H1 (cell line): ENCODE results near the gene MCF2L2. TPM values are rescaled to one million over a fixed set of nuclear protein-coding genes. Genes with fewer than 3 reads are reported as not detected.

Experiments used
- CTCF ChIA-PET: fragments of 300-600 bp; sonication (Branson Sonifier 250); formaldehyde crosslinking; loops from one replicate; lab custom pipeline; 2021; ENCODE audit not compliant: partially characterized antibody; lab: Charles Lee
- POLR2A ChIA-PET: fragments of 300-600 bp; sonication (Branson Sonifier 250); formaldehyde crosslinking; loops from one replicate; lab custom pipeline; 2021; ENCODE audit warnings: inconsistent platforms; ENCODE audit not compliant: partially characterized antibody; lab: Charles Lee
- DNase-seq, 2 experiments: peaks; one replicate each; pipeline versions ENCODE4 v3.0.0 to v3.0.0-alpha.2; 2010 to 2022; ENCODE audit warnings: low spot score in 2 of 2, low read depth in 1 of 2, mixed read lengths in 1 of 2
- FAIRE-seq: peaks from 2 replicates; lab custom pipeline; 2011; peaks lifted over from hg19 to GRCh38; lab: Jason Lieb, UNC
- H2AFZ ChIP-seq: 2 replicates; pipeline ENCODE4 v1.8.1; 2012; ENCODE audit warnings: low read length, inconsistent platforms
- H2AK5ac ChIP-seq: 2 replicates; pipeline ENCODE4 v1.6.1; 2013; ENCODE audit warnings: low read depth, low read length
- H2BK120ac ChIP-seq: replicated peaks from 2 replicates; pipeline ENCODE3; 2013; ENCODE audit warnings: low read depth, low read length, inconsistent platforms
- H2BK12ac ChIP-seq: 2 replicates; pipeline ENCODE4 v1.6.1; 2013; ENCODE audit warnings: low read depth, low read length
- H2BK15ac ChIP-seq: 2 replicates; pipeline ENCODE4 v1.6.1; 2013; ENCODE audit warnings: low read length
- H2BK20ac ChIP-seq: 2 replicates; pipeline ENCODE4 v1.6.1; 2013; ENCODE audit warnings: low read length
- H2BK5ac ChIP-seq: 2 replicates; pipeline ENCODE4 v1.6.1; 2013; ENCODE audit warnings: low read depth, low read length
- H3K14ac ChIP-seq: 2 replicates; pipeline ENCODE4 v1.6.1; 2013; ENCODE audit warnings: inconsistent platforms; ENCODE audit not compliant: insufficient read length
- H3K18ac ChIP-seq: 2 replicates; pipeline ENCODE4 v1.6.1; 2013; ENCODE audit warnings: low read length; ENCODE audit errors: extremely low read depth
- H3K23ac ChIP-seq: 2 replicates; pipeline ENCODE4 v1.6.1; 2013; ENCODE audit warnings: inconsistent platforms; ENCODE audit not compliant: insufficient read length
- H3K23me2 ChIP-seq: 2 replicates; pipeline ENCODE4 v1.6.1; 2013; ENCODE audit warnings: low read depth, low read length
- H3K27ac ChIP-seq: 2 replicates; pipeline ENCODE4 v1.6.1; 2011; ENCODE audit warnings: low read depth, low read length, inconsistent platforms
- H3K27me3 ChIP-seq, 4 experiments: replicated peaks in 1 of 4; 1 replicate in 1 of 4; 2 replicates in 3 of 4; pipeline versions ENCODE4 v1.6.1 to v1.8.1; 2011 to 2013; ENCODE audit warnings: low read length in 3 of 4, mild to moderate bottlenecking in 3 of 4, inconsistent platforms in 2 of 4, mixed read lengths in 2 of 4, moderate library complexity in 1 of 4; ENCODE audit not compliant: control insufficient read depth in 3 of 4, insufficient read depth in 3 of 4; ENCODE audit errors: extremely low read depth in 1 of 4
- H3K36me3 ChIP-seq, 4 experiments: 2 replicates each; pipeline versions ENCODE4 v1.6.1 to v1.8.1; 2011 to 2013; ENCODE audit warnings: mild to moderate bottlenecking in 4 of 4, low read length in 3 of 4, moderate library complexity in 2 of 4, control low read depth in 1 of 4, inconsistent platforms in 1 of 4; ENCODE audit not compliant: insufficient read depth in 4 of 4, control insufficient read depth in 2 of 4
- H3K4ac ChIP-seq: replicated peaks from 2 replicates; pipeline ENCODE3; 2013; ENCODE audit warnings: low read length, low read depth, mixed read lengths, inconsistent platforms; ENCODE audit not compliant: insufficient read length
- H3K4me1 ChIP-seq, 4 experiments: replicated peaks in 1 of 4; 1 replicate in 1 of 4; 2 replicates in 3 of 4; pipeline versions ENCODE4 v1.6.1 to v1.8.1; 2011 to 2013; ENCODE audit warnings: low read length in 3 of 4, inconsistent platforms in 2 of 4, mixed read lengths in 1 of 4; ENCODE audit not compliant: insufficient read depth in 4 of 4, control insufficient read depth in 3 of 4
- H3K4me2 ChIP-seq, 2 experiments: 2 replicates each; pipeline versions ENCODE4 v1.6.1 to v1.8.1; 2011 to 2013; ENCODE audit warnings: low read depth in 2 of 2, low read length in 2 of 2, control low read depth in 1 of 2, inconsistent platforms in 1 of 2, mild to moderate bottlenecking in 1 of 2; ENCODE audit not compliant: insufficient read depth in 1 of 2
- H3K4me3 ChIP-seq, 4 experiments: fragments of 200-600, 300-600 bp in 1 of 4; sonication (generic), shearing (Covaris generic), sonication (Bioruptor Twin) in 1 of 4; 2 replicates each; pipeline versions ENCODE4 v1.5.1 to v1.8.1; 2011 to 2016; ENCODE audit warnings: low read length in 4 of 4, low read depth in 3 of 4, control low read depth in 2 of 4, inconsistent platforms in 2 of 4, mild to moderate bottlenecking in 2 of 4, mixed read lengths in 1 of 4, moderate library complexity in 1 of 4; ENCODE audit not compliant: insufficient read depth in 2 of 4; ENCODE audit errors: extremely low read depth in 1 of 4
- H3K56ac ChIP-seq: replicated peaks from 2 replicates; pipeline ENCODE3; 2013; ENCODE audit warnings: low read depth, mild to moderate bottlenecking, mixed read lengths, low read length, inconsistent platforms; ENCODE audit not compliant: insufficient read length
- H3K79me1 ChIP-seq: 2 replicates; pipeline ENCODE4 v1.6.1; 2013; ENCODE audit warnings: low read depth, low read length, control low read depth
- H3K79me2 ChIP-seq, 2 experiments: 2 replicates each; pipeline versions ENCODE4 v1.6.1 to v1.8.1; 2012 to 2013; ENCODE audit warnings: low read length in 2 of 2, mild to moderate bottlenecking in 2 of 2, inconsistent platforms in 1 of 2; ENCODE audit not compliant: insufficient read depth in 2 of 2, control insufficient read depth in 1 of 2
- H3K9ac ChIP-seq, 4 experiments: replicated peaks in 1 of 4; 1 replicate in 1 of 4; 2 replicates in 3 of 4; pipeline versions ENCODE4 v1.6.1 to v1.8.1; 2011 to 2013; ENCODE audit warnings: low read depth in 3 of 4, low read length in 3 of 4, control low read depth in 2 of 4, mild to moderate bottlenecking in 2 of 4, moderate library complexity in 2 of 4, inconsistent platforms in 1 of 4; ENCODE audit errors: extremely low read depth in 1 of 4
- H3K9me3 ChIP-seq, 2 experiments: 2 replicates each; pipeline versions ENCODE4 v1.6.1 to v1.8.1; 2012 to 2013; ENCODE audit warnings: mild to moderate bottlenecking in 2 of 2, moderate library complexity in 2 of 2, control low read depth in 1 of 2, inconsistent platforms in 1 of 2, low read depth in 1 of 2, low read length in 1 of 2, mixed read lengths in 1 of 2; ENCODE audit not compliant: insufficient read depth in 2 of 2
- H4K20me1 ChIP-seq, 2 experiments: replicated peaks in 1 of 2; 2 replicates each; pipeline versions ENCODE3 to v1.8.1; 2011 to 2013; ENCODE audit warnings: inconsistent platforms in 2 of 2, low read length in 2 of 2, mild to moderate bottlenecking in 1 of 2; ENCODE audit not compliant: insufficient read depth in 2 of 2, control insufficient read depth in 1 of 2
- H4K5ac ChIP-seq: 2 replicates; pipeline ENCODE4 v1.6.1; 2013; ENCODE audit warnings: low read length, low read depth, mixed read lengths, inconsistent platforms; ENCODE audit not compliant: insufficient read length
- H4K8ac ChIP-seq: 2 replicates; pipeline ENCODE4 v1.8.0; 2013; ENCODE audit warnings: mild to moderate bottlenecking, moderate library complexity, low read length, inconsistent platforms; ENCODE audit not compliant: insufficient read depth; ENCODE audit errors: extremely low read depth
- H4K91ac ChIP-seq: replicated peaks from 2 replicates; pipeline ENCODE3; 2013; ENCODE audit warnings: low read length, mixed read lengths, inconsistent platforms; ENCODE audit not compliant: insufficient read length
- CHD1 ChIP-seq: IDR thresholded peaks from 2 replicates; pipeline ENCODE4 v1.6.1; 2012; ENCODE audit warnings: low read depth, low read length, improper control_type of control experiment
- TCF12 ChIP-seq: IDR thresholded peaks from 2 replicates; pipeline ENCODE4 v1.6.1; 2011; ENCODE audit warnings: low read depth, mild to moderate bottlenecking, low read length
- polyA plus RNA-seq, 7 experiments: library from polyadenylated mRNA; depleted of rRNA in 3 of 7; stranded (reverse) in 5 of 7; unstranded in 2 of 7; fragments of >200 nt in 5 of 7; fragments of 200-250 nt in 2 of 7; gene quantifications; 1 replicate in 5 of 7; 2 replicates in 1 of 7; 4 replicates in 1 of 7; pipeline versions ENCODE4 v1.2.1 to v1.2.3, GENCODE V29; 2011 to 2013; ENCODE audit warnings: missing spikeins in 2 of 7, mixed read lengths in 2 of 7
- total RNA-seq: library from RNA; stranded (reverse); fragmentation: NEBNext Ultra II Directional; extraction: Animal tissue kit (Norgen Biotek cat#: 25700); gene quantifications from 2 replicates; pipeline ENCODE4 v1.2.1, GENCODE V29; 2021

The MCF2L2 gene
- total and polyA plus RNA-seq, 2 of the 8 experiments (the other 6 are each of a cell fraction or from before 2014, with no cell fraction given) = 4.1 to 13.7 TPM

- Histone ChIP-seq H2BK120ac (no peak overlapping the region), H2BK12ac (no peak overlapping the region), H4K20me1 (no peaks in the 10 kb centered on the region), H2BK5ac (no peak overlapping the region), H2AK5ac (no peak overlapping the region), H2AFZ (no peak overlapping the region), H3K4me2 (no peak overlapping the region), H3K36me3 (no peaks in the 10 kb centered on the region), H3K27me3 (no peaks in the 10 kb centered on the region), H3K9me3 (no peaks in the 10 kb centered on the region), H3K18ac (no peak overlapping the region), H3K23ac (no peak overlapping the region), H4K5ac (no peak overlapping the region), H3K79me1 (no peaks in the 10 kb centered on the region), H2BK20ac (no peak overlapping the region), H4K8ac (no peak overlapping the region), H2BK15ac (no peak overlapping the region), H3K14ac (no peak overlapping the region), H3K27ac (no peak overlapping the region), H3K79me2 (no peaks in the 10 kb centered on the region), H3K56ac (no peak overlapping the region), H3K4me1 (peaks cover 0 to 3% (median 0%) of the 10 kb centered on the region in 4 experiments; a peak in 1 of 7 replicates), H4K91ac (no peak overlapping the region), H3K23me2 (no peaks in the 10 kb centered on the region)
- DNase-seq = no peak
- POLR2A ChIA-PET = no interaction called here
- CTCF ChIA-PET = no interaction called here
- FAIRE-seq = no peak
- no peak for TF ChIP-seq CHD1
- no peak for TF ChIP-seq TCF12
- TF ChIP-seq, all 59 proteins: peak for 0
- Histone ChIP-seq H3K9ac (no peak overlapping the region), H3K4ac (no peak overlapping the region), H3K4me3 (no peak overlapping the region)
These were observed 230.7 kb downstream of the MCF2L2 start for GRCh38 chr3:183197734-183198133.
